Stomach (tissue), 9 donors: ENCODE data around the gene THSD4. TPM values are rescaled to one million over a fixed set of nuclear protein-coding genes. Genes with fewer than 3 reads are reported as not detected.
A peak's percentile ranks its signal among the peaks of the same experiment; 100 is the strongest.

ENCODE experiments used
- DNase-seq, 2 donors: peaks; one replicate each; pipeline versions ENCODE4 v3.0.0 to v3.0.0-alpha.2; 2013 to 2019
- H3K27ac ChIP-seq, 5 donors: fragments of 200-600 bp in 4 of 5; sonication (generic) in 4 of 5; one replicate each; pipeline ENCODE4 v1.5.1; 2013 to 2019; ENCODE audit warnings: mild to moderate bottlenecking in 1 of 5, moderate library complexity in 1 of 5
- H3K27me3 ChIP-seq, 3 donors: fragments of 200-600 bp; sonication (generic); one replicate each; pipeline ENCODE4 v1.5.1; 2017 to 2019; ENCODE audit warnings: mixed run types in 1 of 3
- H3K36me3 ChIP-seq, 4 donors: fragments of 200-600 bp; sonication (generic); 1 replicate in 3 of 4; 2 replicates in 1 of 4; pipeline ENCODE4 v1.5.1; 2016 to 2019
- H3K4me1 ChIP-seq, 4 donors: fragments of 200-600 bp; sonication (generic); one replicate each; pipeline ENCODE4 v1.5.1; 2016 to 2019
- H3K4me3 ChIP-seq, 4 donors: fragments of 200-600 bp; sonication (generic) in 3 of 4; one replicate each; pipeline ENCODE4 v1.5.1; 2016 to 2019; ENCODE audit warnings: mild to moderate bottlenecking in 1 of 4
- H3K9me3 ChIP-seq, 4 donors: fragments of 200-600 bp; sonication (generic); one replicate each; pipeline ENCODE4 v1.5.1; 2016 to 2019
- CTCF ChIP-seq, 7 experiments: fragments of 450-650 bp in 4 of 7; fragments of 200-600 bp in 3 of 7; sonication (generic) in 3 of 7; IDR thresholded peaks; one replicate each; pipeline ENCODE4 v1.5.1; 2016 to 2019; ENCODE audit warnings: antibody characterized with exemption in 7 of 7, control low read depth in 2 of 7, mild to moderate bottlenecking in 1 of 7
- EP300 ChIP-seq: sonication (generic); formaldehyde crosslinking; IDR thresholded peaks from one replicate; pipeline ENCODE4 v1.6.1; 2017; ENCODE audit warnings: antibody characterized with exemption
- POLR2A ChIP-seq, 4 donors: fragments of 450-650 bp; IDR thresholded peaks; one replicate each; pipeline ENCODE4 v1.6.1; 2016; ENCODE audit warnings: antibody characterized with exemption in 4 of 4, control low read depth in 2 of 4, mild to moderate bottlenecking in 1 of 4, moderate library complexity in 1 of 4
- POLR2AphosphoS5 ChIP-seq, 3 donors: sonication (generic); formaldehyde crosslinking; IDR thresholded peaks; one replicate each; pipeline ENCODE4 v1.6.1; 2016; ENCODE audit warnings: antibody characterized with exemption in 3 of 3
- WGBS, 5 donors: extraction: QIAGEN DNeasy Blood & Tissue Kit in 3 of 5; methylation state at CpG; one replicate each; pipeline versions ENCODE4 v1.1.5 to v1.1.7; 2013 to 2018; 5-methylcytosine and 5-hydroxymethylcytosine counted together
- intact Hi-C: fragments of 100-400 bp; cut with DNase I; formaldehyde crosslinking; loops from one replicate; pipeline ENCODE4 v1.15.1; 2023; ENCODE audit warnings: low total_unique reads
- polyA plus RNA-seq, 3 donors: library from polyadenylated mRNA; stranded (reverse); fragments of 200-250 nt; gene quantifications; one replicate each; pipeline ENCODE4 v1.2.3, GENCODE V29; 2013
- total RNA-seq, 5 donors: library from RNA; depleted of rRNA; stranded (reverse); fragments of >200 nt; gene quantifications; one replicate each; pipeline versions ENCODE4 v1.1.0 to v1.2.3, GENCODE V29; 2014 to 2016
- donor health status: healthy with polysubstance abuse.
- donor health status: Bipolar disorder and iron deficiency.
- donor health status: healthy.

The THSD4 gene
- total and polyA plus RNA-seq, 8 donors, result 1.8 to 79.4 (median 22.0) TPM

DNA sequence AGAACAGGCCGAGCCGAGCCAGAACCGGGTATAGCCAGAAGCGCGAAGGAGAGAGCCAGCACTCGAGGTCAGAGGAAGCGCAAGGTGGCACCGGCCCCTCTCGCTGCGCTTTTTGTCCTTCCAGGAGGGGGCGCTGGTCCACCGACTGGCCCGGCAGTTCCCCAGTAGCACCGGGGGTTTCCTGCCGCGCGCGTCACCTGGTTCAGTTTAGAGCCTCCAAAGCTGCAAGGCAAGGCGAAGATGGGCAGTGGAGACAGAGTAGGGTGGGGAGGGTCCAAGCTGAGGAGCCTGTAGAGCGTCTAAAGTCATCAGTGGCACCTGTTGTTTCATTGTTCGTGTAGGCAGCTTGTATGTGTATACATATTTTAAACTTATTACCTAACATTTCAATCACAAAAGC is 687.5 kb downstream of the THSD4 start:
- Histone ChIP-seq H3K4me1 (peaks cover 0 to 5% (median 2%) of the 10 kb centered on the region in 4 donors), H3K36me3 (no peaks in the 10 kb centered on the region), H3K27ac (no peak overlapping the region), H3K27me3 (no peaks in the 10 kb centered on the region), H3K4me3 (no peak overlapping the region), H3K9me3 (no peaks in the 10 kb centered on the region)
- WGBS, 5 donors, result 60 to 70% (median 67%) methylated on average over 21 of the region's 21 CpGs
- peak in 1 of 7 experiments; percentile 31 for TF ChIP-seq CTCF (IDR thresholded peaks at IDR 0.05)
- TF ChIP-seq POLR2AphosphoS5 (IDR thresholded peaks at IDR 0.05), result no peak
- peak in 1 of 2 donors; percentile 31 for DNase-seq
- intact Hi-C loops, result loop anchor here (10.0 kb wide), 1 partner anchor 58 kb away; no protein-coding TSS in a partner anchor

GRCh38 chr15:71804226-71804625 is 689.0 kb downstream of the THSD4 start:
- Histone ChIP-seq H3K36me3 (no peaks in the 10 kb centered on the region), H3K4me3 (no peak overlapping the region), H3K27me3 (no peaks in the 10 kb centered on the region), H3K9me3 (no peaks in the 10 kb centered on the region), H3K27ac (no peak overlapping the region), H3K4me1 (peaks cover 0 to 5% (median 2%) of the 10 kb centered on the region in 4 donors)
- intact Hi-C loops, result loop anchor here (10.0 kb wide), 1 partner anchor 59 kb away; no protein-coding TSS in a partner anchor
- no peak for DNase-seq
- 57 to 64% (median 62%) methylated on average over 5 of the region's 5 CpGs for WGBS, 5 donors
- no peak for TF ChIP-seq CTCF (IDR thresholded peaks at IDR 0.05)
- TF ChIP-seq POLR2AphosphoS5 (IDR thresholded peaks at IDR 0.05), result no peak
- TF ChIP-seq POLR2A (IDR thresholded peaks at IDR 0.05), result no peak
- no peak for TF ChIP-seq EP300

DNA sequence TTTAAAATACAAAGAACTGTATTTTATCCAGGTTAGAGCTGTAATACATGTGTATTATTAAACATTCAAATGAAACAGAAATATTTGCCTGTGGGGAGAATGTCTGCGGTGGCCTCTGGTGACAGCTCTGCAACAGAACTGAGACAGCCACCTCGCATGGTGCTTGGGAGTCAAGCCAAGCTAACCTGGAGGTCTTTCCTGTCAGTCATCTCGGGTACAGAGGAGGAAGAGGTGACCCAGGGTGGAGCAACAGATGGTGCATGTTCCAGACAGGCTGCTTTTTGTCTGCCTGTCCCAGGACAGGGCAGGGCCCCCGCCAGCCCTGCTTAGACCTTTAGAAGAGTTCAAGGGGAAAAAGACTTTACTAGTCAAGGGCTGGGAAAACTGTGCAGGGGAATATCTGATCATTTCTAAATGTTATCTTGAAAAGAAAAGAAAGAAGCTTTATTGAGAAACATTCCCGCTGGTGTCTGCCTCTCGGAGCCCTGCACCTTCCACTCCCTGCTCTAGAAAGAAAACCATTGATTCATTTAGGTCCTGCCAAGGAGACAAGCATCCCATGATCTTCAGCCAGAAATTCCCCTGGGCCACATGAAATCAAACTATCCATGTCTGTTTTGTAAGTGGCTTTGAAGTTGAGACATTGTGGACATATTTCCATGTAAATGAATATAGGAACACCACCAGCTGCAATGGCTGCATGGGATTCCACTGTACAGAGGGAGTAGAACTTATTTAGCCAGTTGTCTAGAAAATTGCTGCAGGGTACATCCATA is 689.6 kb downstream of the THSD4 start:
- intact Hi-C loops, result loop anchor here (10.0 kb wide), 1 partner anchor 60 kb away; no protein-coding TSS in a partner anchor
- no peak for TF ChIP-seq POLR2A (IDR thresholded peaks at IDR 0.05)
- no peak for TF ChIP-seq CTCF (IDR thresholded peaks at IDR 0.05)
- TF ChIP-seq EP300, result no peak
- TF ChIP-seq POLR2AphosphoS5 (IDR thresholded peaks at IDR 0.05), result no peak
- DNase-seq, result no peak
- Histone ChIP-seq H3K27ac (no peak overlapping the region), H3K4me3 (no peak overlapping the region), H3K27me3 (no peaks in the 10 kb centered on the region), H3K4me1 (peaks cover 0 to 5% (median 2%) of the 10 kb centered on the region in 4 donors), H3K36me3 (no peaks in the 10 kb centered on the region), H3K9me3 (no peaks in the 10 kb centered on the region)
- WGBS, 5 donors, result 64 to 69% (median 65%) methylated on average over 6 of the region's 6 CpGs

DNA sequence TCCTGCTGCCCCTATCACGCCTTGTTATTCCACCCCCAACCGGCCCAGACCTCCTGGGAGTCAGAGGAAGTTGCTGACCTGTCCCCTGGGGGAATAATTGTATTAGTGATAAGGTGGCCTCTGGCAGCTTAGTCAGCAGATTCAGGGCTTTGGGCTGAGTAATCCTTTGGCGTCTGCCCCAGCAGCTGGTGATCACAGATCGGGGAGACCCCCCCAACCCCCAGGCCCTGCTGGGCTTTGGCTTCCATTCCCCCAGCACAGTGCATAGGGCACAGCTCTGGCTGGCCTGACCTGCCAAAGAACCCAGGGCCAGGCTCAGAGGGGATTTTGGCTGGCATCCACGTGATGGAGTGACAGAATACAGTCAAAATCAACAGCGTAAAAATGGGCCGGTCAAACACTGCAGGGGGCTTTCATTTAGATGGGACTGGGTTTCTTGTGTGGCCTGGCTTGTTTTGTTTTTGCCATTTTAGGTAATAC is 691.2 kb downstream of the THSD4 start:
- Histone ChIP-seq H3K9me3 (no peaks in the 10 kb centered on the region), H3K4me3 (no peak overlapping the region), H3K27me3 (no peaks in the 10 kb centered on the region), H3K4me1 (no peaks in the 10 kb centered on the region), H3K36me3 (no peaks in the 10 kb centered on the region), H3K27ac (no peak overlapping the region)
- DNase-seq, result peak in 1 of 2 donors; percentile 45
- intact Hi-C loops, result loop anchor here (10.0 kb wide), 1 partner anchor 62 kb away; no protein-coding TSS in a partner anchor
- TF ChIP-seq POLR2AphosphoS5 (IDR thresholded peaks at IDR 0.05) (no peak), EP300 (no peak), POLR2A (IDR thresholded peaks at IDR 0.05) (no peak), CTCF (IDR thresholded peaks at IDR 0.05) (no peak)
- 50 to 60% (median 53%) methylated on average over 6 to 7 of the region's 7 CpGs for WGBS, 5 donors
